Mesenchymal stem cell (in vitro differentiated cells and primary cell): Measurements from ENCODE around the gene RAB4B.
"Not testable (repeated sequence)": the region's sequence is repeated elsewhere in the genome, so short reads cannot be mapped to it uniquely, and the experiment has no call there.

Experiments used
- DNase-seq: peaks from one replicate; pipeline ENCODE4 v3.0.0-alpha.2; 2013
- H2AFZ ChIP-seq: one replicate; pipeline ENCODE4 v1.6.1; 2013; ENCODE audit warnings: low read depth, mild to moderate bottlenecking, control low read depth, inconsistent platforms, low read length, moderate library complexity
- H2AK5ac ChIP-seq: 2 replicates; pipeline ENCODE4 v1.6.1; 2013; ENCODE audit warnings: low read length, moderate library complexity, mild to moderate bottlenecking, inconsistent platforms; ENCODE audit not compliant: severe bottlenecking
- H2BK120ac ChIP-seq: one replicate; pipeline ENCODE4 v1.6.1; 2013; ENCODE audit warnings: low read depth, mild to moderate bottlenecking, inconsistent platforms, low read length, moderate library complexity
- H2BK12ac ChIP-seq, 2 experiments: one replicate each; pipeline ENCODE4 v1.6.1; 2013; ENCODE audit warnings: inconsistent platforms in 2 of 2, low read length in 2 of 2, mild to moderate bottlenecking in 2 of 2, moderate library complexity in 2 of 2, control low read depth in 1 of 2
- H2BK15ac ChIP-seq: one replicate; pipeline ENCODE4 v1.6.1; 2013; ENCODE audit warnings: mild to moderate bottlenecking, low read depth, inconsistent platforms; ENCODE audit not compliant: poor library complexity, severe bottlenecking
- H2BK5ac ChIP-seq: 2 replicates; pipeline ENCODE4 v1.6.1; 2013; ENCODE audit warnings: low read depth, mild to moderate bottlenecking, low read length, control low read depth, inconsistent platforms; ENCODE audit not compliant: poor library complexity, severe bottlenecking
- H3K14ac ChIP-seq, 2 experiments: one replicate each; pipeline ENCODE4 v1.6.1; 2013; ENCODE audit warnings: inconsistent platforms in 2 of 2, low read length in 2 of 2, control low read depth in 1 of 2, mild to moderate bottlenecking in 1 of 2, moderate library complexity in 1 of 2
- H3K18ac ChIP-seq, 2 experiments: one replicate each; pipeline ENCODE4 v1.6.1; 2013; ENCODE audit warnings: inconsistent platforms in 2 of 2, low read length in 2 of 2, control low read depth in 1 of 2, low read depth in 1 of 2, mild to moderate bottlenecking in 1 of 2
- H3K23ac ChIP-seq, 2 experiments: one replicate each; pipeline ENCODE4 v1.6.1; 2013; ENCODE audit warnings: inconsistent platforms in 2 of 2, low read length in 2 of 2, mild to moderate bottlenecking in 2 of 2, moderate library complexity in 2 of 2, control low read depth in 1 of 2
- H3K27ac ChIP-seq: 2 replicates; pipeline ENCODE4 v1.5.1; 2013; ENCODE audit warnings: mild to moderate bottlenecking, moderate library complexity, low read length, control low read depth, inconsistent platforms; ENCODE audit not compliant: poor library complexity, severe bottlenecking
- H3K27me3 ChIP-seq, 2 experiments: 2 replicates each; pipeline versions ENCODE4 v1.6.1 to v1.7.0; 2013; ENCODE audit warnings: low read length in 2 of 2, mild to moderate bottlenecking in 2 of 2, moderate library complexity in 2 of 2, control low read depth in 1 of 2, inconsistent platforms in 1 of 2; ENCODE audit not compliant: control insufficient read depth in 1 of 2, insufficient read depth in 1 of 2
- H3K36me3 ChIP-seq, 2 experiments: 2 replicates each; pipeline versions ENCODE4 v1.6.1 to v1.7.0; 2013; ENCODE audit warnings: low read length in 2 of 2, control low read depth in 1 of 2, inconsistent platforms in 1 of 2, low read depth in 1 of 2, mild to moderate bottlenecking in 1 of 2; ENCODE audit not compliant: insufficient read depth in 2 of 2, control insufficient read depth in 1 of 2
- H3K4ac ChIP-seq, 2 experiments: one replicate each; pipeline ENCODE4 v1.6.1; 2013; ENCODE audit warnings: inconsistent platforms in 2 of 2, low read length in 2 of 2, mild to moderate bottlenecking in 2 of 2, moderate library complexity in 2 of 2, control low read depth in 1 of 2, low read depth in 1 of 2
- H3K4me1 ChIP-seq: 2 replicates; pipeline ENCODE4 v1.6.1; 2013; ENCODE audit warnings: low read depth, low read length, control low read depth; ENCODE audit not compliant: control insufficient read depth, insufficient read depth
- H3K4me2 ChIP-seq: 2 replicates; pipeline ENCODE4 v1.6.1; 2013; ENCODE audit warnings: low read length, mild to moderate bottlenecking, inconsistent platforms; ENCODE audit not compliant: poor library complexity, severe bottlenecking
- H3K4me3 ChIP-seq, 2 experiments: 2 replicates each; pipeline versions ENCODE4 v1.5.1 to v1.7.0; 2013; ENCODE audit warnings: low read length in 2 of 2, mild to moderate bottlenecking in 2 of 2, control low read depth in 1 of 2, low read depth in 1 of 2; ENCODE audit not compliant: insufficient read depth in 1 of 2
- H3K79me1 ChIP-seq: replicated peaks from 2 replicates; pipeline ENCODE4 v1.6.1; 2013; ENCODE audit warnings: mild to moderate bottlenecking, control low read depth, low read length, inconsistent platforms; ENCODE audit not compliant: poor library complexity, severe bottlenecking
- H3K9ac ChIP-seq: 2 replicates; pipeline ENCODE4 v1.7.0; 2013; ENCODE audit warnings: mild to moderate bottlenecking, low read length, moderate library complexity
- H3K9me3 ChIP-seq: 2 replicates; pipeline ENCODE4 v1.7.0; 2013; ENCODE audit warnings: mild to moderate bottlenecking, low read length; ENCODE audit not compliant: control insufficient read depth
- H4K8ac ChIP-seq: one replicate; pipeline ENCODE4 v1.6.1; 2013; ENCODE audit warnings: inconsistent platforms, mild to moderate bottlenecking, low read length, moderate library complexity
- H4K91ac ChIP-seq: one replicate; pipeline ENCODE4 v1.6.1; 2013; ENCODE audit warnings: mild to moderate bottlenecking, low read length, inconsistent platforms
- WGBS: methylation state at CpG from one replicate; pipeline ENCODE4 v1.1.7; 2013; ENCODE audit warnings: mixed read lengths; 5-methylcytosine and 5-hydroxymethylcytosine counted together

The RAB4B gene

GRCh38 chr19:40771101-40771862 is 6.8 kb upstream of the RAB4B start:
- H2BK12ac ChIP-seq, H3K27ac ChIP-seq, H4K8ac ChIP-seq, H2AFZ ChIP-seq, H3K23ac ChIP-seq, H3K27me3 ChIP-seq, H3K4me3 ChIP-seq, H2AK5ac ChIP-seq, H2BK15ac ChIP-seq, H3K4ac ChIP-seq, H2BK5ac ChIP-seq, H3K14ac ChIP-seq, H2BK120ac ChIP-seq, H3K9ac ChIP-seq, H3K18ac ChIP-seq, DNase-seq, H3K79me1 ChIP-seq, H3K4me2 ChIP-seq, H4K91ac ChIP-seq, H3K4me1 ChIP-seq, H3K9me3 ChIP-seq: not testable (repeated sequence)
- H3K36me3 ChIP-seq: peaks cover 5 to 22% of the 10 kb centered on the region in 2 experiments
- WGBS: 95% methylated on average over 10 of the region's 10 CpGs

GRCh38 chr19:40774916-40775631 is 3.0 kb upstream of the RAB4B start, which contains the start of gene MIA:
TSS of gene MIA (plus strand) at chr19:40775521. CDS start at chr19:40775543, 22 bp downstream.
- Histone ChIP-seq H2BK120ac (no peak within 1 kb of the TSS), H3K27me3 (no peaks in the 10 kb centered on the region), H3K79me1 (peaks cover 3% of the 10 kb centered on the region), H3K9ac (no peak within 1 kb of the TSS), H2AK5ac (no peak within 1 kb of the TSS), H3K9me3 (no peaks in the 10 kb centered on the region), H3K36me3 (peaks cover 0 to 4% of the 10 kb centered on the region in 2 experiments), H4K91ac (peak within 1 kb of the TSS; percentile 81), H2BK12ac (peak within 1 kb of the TSS in 1 of 2 experiments; percentile 6), H3K23ac (no peak within 1 kb of the TSS), H2BK15ac (no peak within 1 kb of the TSS), H2BK5ac (no peak within 1 kb of the TSS), H3K27ac (no peak within 1 kb of the TSS), H3K18ac (peak within 1 kb of the TSS in 1 of 2 experiments; percentile 42), H3K4me1 (peaks cover 9% of the 10 kb centered on the region), H2AFZ (no peak within 1 kb of the TSS), H3K14ac (no peak within 1 kb of the TSS), H4K8ac (peak within 1 kb of the TSS; percentile 27), H3K4me3 (no peak within 1 kb of the TSS), H3K4ac (peak within 1 kb of the TSS in 1 of 2 experiments; percentile 24), H3K4me2 (no peak within 1 kb of the TSS)
- WGBS: 83% methylated on average over 8 of the region's 9 CpGs
- no peak for DNase-seq

GRCh38 chr19:40775632-40776022 is 2.4 kb upstream of the RAB4B start:
- peaks cover 9% of the 10 kb centered on the region for H3K79me1 ChIP-seq
- peaks cover 0 to 4% of the 10 kb centered on the region in 2 experiments for H3K36me3 ChIP-seq
- H3K4ac ChIP-seq: peak overlapping the region in 1 of 2 experiments; percentile 24
- no peak overlapping the region for H3K4me3 ChIP-seq
- H4K91ac ChIP-seq: peak overlapping the region; percentile 81
- H3K4me1 ChIP-seq: peaks cover 9% of the 10 kb centered on the region
- H3K14ac ChIP-seq: no peak overlapping the region
- H2AFZ ChIP-seq: no peak overlapping the region
- no peak for DNase-seq
- H2BK15ac ChIP-seq: no peak overlapping the region
- H3K9me3 ChIP-seq: no peaks in the 10 kb centered on the region
- no peak overlapping the region for H3K27ac ChIP-seq
- 93% methylated on average over 7 of the region's 10 CpGs for WGBS
- peak overlapping the region; percentile 27 for H4K8ac ChIP-seq
- H2BK5ac ChIP-seq: no peak overlapping the region
- no peak overlapping the region for H3K4me2 ChIP-seq
- peak overlapping the region in 1 of 2 experiments; percentile 6 for H2BK12ac ChIP-seq
- H3K27me3 ChIP-seq: no peaks in the 10 kb centered on the region
- H2AK5ac ChIP-seq: no peak overlapping the region
- peak overlapping the region in 1 of 2 experiments; percentile 42 for H3K18ac ChIP-seq
- H2BK120ac ChIP-seq: no peak overlapping the region
- no peak overlapping the region for H3K9ac ChIP-seq
- H3K23ac ChIP-seq: no peak overlapping the region

GRCh38 chr19:40776364-40776763 is 1.7 kb upstream of the RAB4B start:
- no peak overlapping the region for H3K4me2 ChIP-seq
- no peak overlapping the region for H3K14ac ChIP-seq
- H4K8ac ChIP-seq: no peak overlapping the region
- peaks cover 0 to 4% of the 10 kb centered on the region in 2 experiments for H3K36me3 ChIP-seq
- no peak overlapping the region for H3K18ac ChIP-seq
- H3K27me3 ChIP-seq: no peaks in the 10 kb centered on the region
- no peak overlapping the region for H3K27ac ChIP-seq
- H2BK12ac ChIP-seq: no peak overlapping the region
- H3K4ac ChIP-seq: no peak overlapping the region
- H3K4me1 ChIP-seq: peaks cover 9% of the 10 kb centered on the region
- no peak overlapping the region for H3K23ac ChIP-seq
- peak overlapping the region; percentile 94 for H3K9ac ChIP-seq
- H3K9me3 ChIP-seq: no peaks in the 10 kb centered on the region
- no peak overlapping the region for H2BK120ac ChIP-seq
- no peak overlapping the region for H2BK5ac ChIP-seq
- H2BK15ac ChIP-seq: no peak overlapping the region
- no peak overlapping the region for H2AFZ ChIP-seq
- H3K4me3 ChIP-seq: no peak overlapping the region
- peaks cover 10% of the 10 kb centered on the region for H3K79me1 ChIP-seq
- no peak overlapping the region for H4K91ac ChIP-seq
- DNase-seq: no peak
- WGBS: 96% methylated on average over 4 of the region's 7 CpGs
- H2AK5ac ChIP-seq: no peak overlapping the region
